HG03196 (cell line): Measurements from ENCODE around the gene PTPN13.

ENCODE experiments used
- ATAC-seq: cut with Tn5 transposase; IDR thresholded peaks from one replicate; pipeline ENCODE4 v1.9.1; 2021; ENCODE audit not compliant: unreplicated experiment

PTPN13 gene

GRCh38 chr4:86853209-86853608 is 259.1 kb downstream of the PTPN13 start:
- ATAC-seq, result no peak

- no peak for ATAC-seq
Measured at GRCh38 chr4:86855572-86855971, 261.5 kb downstream of the PTPN13 start.

- ATAC-seq, result no peak
Measured at GRCh38 chr4:86856896-86857295, 262.8 kb downstream of the PTPN13 start.

- ATAC-seq, result no peak
Measured at GRCh38 chr4:86857341-86858052, 263.4 kb downstream of the PTPN13 start.
